Measurements from ENCODE around the gene ABHD8.

The ABHD8 gene

DNA sequence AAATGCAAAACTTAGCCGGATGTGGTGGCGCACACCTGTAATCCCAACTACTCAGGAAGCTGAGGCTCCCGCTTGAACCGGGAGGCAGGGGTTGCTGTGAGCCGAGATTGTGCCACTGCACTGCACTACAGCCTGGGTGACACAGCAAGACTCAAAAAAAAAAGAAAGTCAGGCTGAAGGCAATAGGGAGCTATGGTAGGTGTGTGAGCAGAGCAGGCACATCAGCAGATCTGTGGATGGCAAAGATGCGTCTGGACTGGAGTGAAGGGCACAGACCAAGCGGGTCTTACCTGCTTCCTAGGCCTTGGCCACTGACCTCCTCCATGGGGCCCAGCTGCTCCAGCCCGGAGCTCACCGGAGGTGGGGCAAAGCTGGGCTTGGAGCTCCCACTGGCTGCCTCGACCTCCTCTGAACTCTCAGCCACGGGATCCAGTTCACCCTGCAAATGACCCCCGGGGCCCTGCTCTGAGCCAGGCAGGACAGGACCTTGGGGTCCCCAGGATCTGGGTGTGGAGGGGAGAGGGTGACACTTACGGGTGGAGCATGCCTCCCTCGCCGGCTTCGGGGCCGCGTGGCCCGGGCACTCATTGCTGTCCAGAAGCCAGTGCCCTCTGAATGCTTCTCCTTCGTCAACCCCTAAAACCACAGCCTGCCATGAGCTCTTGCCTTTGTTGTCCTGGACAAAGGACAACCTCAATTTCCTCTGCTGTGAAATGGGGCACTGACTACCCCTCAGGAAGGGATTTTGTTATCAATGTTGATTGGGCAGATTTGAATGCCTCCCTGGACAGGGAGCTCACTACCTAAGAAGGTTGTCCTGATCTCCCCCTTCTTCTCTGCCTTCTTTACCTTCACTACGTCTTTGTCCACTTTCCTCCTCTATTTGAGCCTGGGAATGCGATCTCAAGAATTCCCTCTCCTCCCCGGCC is 39.2 kb downstream of the ABHD8 start:
- no peak for DNase-seq

- DNase-seq: no peak
Measured at GRCh38 chr19:17262557-17262956, 40.7 kb downstream of the ABHD8 start.

- peak; percentile 82 to 93 (median 88) for DNase-seq
Measured at GRCh38 chr19:17260842-17261325, 42.3 kb downstream of the ABHD8 start.

DNA sequence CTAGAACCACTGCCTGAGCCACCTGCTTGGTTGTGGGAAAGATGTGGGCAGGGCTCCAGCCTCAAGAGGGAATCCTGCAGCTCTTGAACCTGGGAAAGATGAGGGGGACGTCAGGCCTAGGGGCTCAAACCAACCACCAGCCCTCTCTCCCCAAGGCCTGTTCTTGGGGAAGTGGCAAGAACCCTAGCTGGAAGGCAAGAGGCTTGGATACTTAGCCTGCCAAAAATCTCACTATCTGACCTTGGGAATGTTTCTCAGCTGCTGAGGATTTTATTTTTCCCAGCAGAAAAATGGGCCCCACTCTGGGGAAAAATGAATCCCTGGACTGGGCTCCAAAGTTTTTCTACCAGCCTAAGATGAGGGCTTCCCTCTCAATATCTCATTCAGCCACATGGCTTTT is 43.3 kb downstream of the ABHD8 start:
- DNase-seq: no peak

DNA sequence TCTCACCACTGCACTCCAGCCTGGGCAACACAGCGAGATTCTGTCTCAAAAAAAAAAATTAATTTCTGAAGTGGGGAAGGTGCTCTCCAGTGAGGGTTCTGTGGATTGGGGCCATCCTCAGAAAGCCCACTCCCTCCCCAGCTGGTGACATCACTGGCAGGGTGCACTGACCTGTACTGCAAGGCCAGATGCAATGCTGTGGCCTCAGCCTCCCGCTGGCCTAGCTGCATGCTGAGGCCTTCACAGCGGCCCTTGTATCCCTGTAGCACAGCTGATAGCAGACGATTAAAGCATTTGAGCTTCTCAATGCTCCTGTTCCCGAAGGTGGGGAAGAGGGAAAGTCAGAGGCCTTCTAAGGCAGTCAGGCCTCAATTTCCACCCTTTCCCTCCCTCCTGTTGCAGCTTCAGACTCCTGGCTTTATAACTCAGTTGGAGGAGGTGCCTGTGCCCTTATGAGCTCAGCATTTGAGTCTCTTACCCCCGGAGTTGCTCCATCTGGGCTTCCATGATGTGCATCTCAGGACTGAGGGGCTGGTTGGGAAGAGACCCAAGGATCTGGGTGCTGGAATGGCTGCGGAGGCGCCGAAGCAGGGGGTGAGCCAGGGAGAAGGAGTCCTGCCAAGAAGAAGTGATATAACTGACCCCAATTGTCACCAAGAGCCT is 44.0 kb downstream of the ABHD8 start:
- no peak for DNase-seq

DNA sequence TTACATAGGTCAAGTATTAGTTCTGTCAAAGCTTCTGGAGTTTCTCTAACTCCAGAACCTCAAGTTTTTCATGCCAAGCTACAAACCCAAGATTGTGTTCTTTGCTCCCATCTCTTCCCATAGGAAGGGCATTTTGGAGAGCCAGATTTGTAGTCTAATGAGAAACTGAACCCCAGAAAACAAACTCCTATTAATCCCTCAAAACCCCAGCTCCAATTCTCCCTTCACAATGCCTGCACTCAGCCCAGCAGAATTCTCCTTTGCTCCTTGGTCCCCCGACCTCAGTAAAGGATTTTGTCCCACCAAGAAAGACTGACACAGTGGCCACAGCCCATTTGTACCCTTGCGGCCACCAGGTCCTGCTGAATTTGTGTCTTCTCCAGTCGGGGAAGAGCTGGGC is 47.1 kb downstream of the ABHD8 start:
- DNase-seq: no peak

DNA sequence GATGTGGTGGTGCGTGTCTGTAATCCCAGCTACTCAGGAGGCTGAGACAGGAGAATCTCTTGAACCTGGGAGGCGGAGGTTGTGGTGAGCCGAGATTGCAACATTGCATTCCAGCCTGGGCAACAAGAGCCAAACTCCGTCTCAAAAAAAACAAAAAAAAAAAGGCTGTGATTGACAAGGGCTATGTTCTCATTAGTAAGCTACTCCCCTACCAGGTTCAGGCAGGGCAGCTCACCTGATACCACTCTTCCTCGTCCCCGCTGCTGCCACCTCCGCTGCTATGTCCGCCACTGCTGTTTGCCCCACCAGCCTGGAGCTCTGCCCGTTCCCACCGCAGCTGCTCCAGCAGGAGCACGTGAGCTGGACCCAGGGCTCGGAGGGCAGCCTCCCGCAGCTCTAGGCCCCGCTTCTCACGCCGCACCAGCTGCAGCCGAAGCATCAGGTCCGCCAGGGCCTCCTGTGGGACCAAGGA is 48.0 kb downstream of the ABHD8 start:
- DNase-seq: no peak

DNA sequence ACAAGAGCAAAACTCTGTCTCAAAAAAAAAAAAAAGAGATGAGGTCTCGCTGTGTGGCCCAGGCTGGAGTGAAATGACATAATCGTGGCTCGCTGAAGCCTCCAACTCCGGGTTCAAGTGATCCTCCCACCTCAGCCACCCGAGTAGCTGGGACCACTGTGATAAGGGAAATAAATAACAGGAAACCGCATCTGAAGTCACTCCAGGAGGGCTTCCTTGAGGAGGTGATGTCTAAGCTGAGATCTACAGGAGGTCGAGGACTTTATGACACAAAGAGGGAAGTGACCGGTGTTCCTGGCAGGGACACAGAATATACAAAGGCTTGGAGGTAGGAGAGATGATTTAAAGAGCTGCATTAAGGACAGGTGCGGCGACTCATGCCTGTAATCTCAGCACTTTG is 48.6 kb downstream of the ABHD8 start:
- DNase-seq: no peak

DNA sequence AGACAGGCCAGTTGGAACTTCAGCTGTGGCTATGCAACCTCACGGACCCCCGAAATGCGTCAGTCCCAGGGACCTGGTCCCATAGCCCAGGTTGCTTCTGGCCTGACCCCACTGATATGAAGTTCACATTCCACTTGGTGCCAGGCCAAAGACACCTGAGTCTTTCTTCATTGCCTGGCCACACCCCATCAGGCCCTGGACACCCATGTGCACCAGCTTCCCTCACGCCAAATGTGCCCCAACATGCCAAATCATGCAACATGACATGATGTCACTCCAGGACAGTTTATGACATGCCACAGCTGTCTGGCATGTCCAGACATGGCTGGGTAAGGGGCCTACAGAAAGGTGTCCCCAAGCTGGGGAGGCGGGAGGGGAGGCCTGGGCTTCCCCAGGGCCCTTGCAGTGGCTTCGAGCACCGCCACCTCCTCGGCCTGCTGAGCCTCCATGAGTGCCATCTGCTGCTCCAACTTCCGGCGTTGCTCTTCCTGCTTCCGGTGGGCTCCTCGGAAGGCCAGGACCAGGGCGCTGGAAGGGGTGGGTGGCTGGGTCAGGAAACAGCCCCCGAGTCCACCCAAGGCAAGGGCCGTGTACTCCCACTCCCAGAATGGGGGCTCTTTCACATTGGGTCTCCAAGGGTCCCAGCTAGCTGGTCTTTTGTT is 53.2 kb downstream of the ABHD8 start:
- no peak for DNase-seq

DNA sequence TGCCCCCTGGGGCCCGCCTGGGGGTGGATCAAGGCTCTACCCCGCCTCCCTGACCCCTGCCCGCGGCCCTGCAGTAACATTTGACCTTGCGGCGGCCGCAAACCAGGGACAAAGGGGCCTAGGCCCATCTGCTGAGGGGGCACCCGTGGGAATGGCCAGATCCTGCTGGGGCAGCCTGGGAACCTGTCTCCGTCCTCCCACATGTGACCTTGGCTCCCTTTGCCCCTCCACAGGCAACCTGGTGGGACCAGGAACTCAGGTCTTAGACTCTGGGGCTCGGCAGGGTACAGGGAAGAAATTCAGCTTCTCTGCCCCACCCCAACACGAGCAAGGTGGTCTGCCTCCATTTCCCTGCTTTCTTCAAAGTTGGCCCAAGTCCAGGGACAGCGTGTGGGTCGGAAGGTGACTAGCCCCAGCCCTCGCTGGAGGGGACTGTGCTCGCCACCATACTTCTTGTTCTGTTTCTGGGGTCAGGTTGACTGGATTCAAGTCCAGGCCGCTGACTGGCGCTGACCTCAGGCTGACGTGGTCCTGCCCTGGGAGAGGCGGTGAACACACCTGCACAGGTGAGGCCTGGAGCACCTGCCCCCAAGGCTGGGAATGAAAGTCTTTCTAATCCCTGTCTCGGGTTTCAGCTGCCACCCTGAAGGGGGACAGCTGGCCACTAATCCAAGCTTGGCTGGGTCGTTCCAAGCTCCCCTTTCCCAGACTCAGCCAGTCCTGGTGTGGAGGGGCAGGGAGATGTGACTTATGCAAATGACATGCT is 55.0 kb downstream of the ABHD8 start:
- DNase-seq: no peak

DNA sequence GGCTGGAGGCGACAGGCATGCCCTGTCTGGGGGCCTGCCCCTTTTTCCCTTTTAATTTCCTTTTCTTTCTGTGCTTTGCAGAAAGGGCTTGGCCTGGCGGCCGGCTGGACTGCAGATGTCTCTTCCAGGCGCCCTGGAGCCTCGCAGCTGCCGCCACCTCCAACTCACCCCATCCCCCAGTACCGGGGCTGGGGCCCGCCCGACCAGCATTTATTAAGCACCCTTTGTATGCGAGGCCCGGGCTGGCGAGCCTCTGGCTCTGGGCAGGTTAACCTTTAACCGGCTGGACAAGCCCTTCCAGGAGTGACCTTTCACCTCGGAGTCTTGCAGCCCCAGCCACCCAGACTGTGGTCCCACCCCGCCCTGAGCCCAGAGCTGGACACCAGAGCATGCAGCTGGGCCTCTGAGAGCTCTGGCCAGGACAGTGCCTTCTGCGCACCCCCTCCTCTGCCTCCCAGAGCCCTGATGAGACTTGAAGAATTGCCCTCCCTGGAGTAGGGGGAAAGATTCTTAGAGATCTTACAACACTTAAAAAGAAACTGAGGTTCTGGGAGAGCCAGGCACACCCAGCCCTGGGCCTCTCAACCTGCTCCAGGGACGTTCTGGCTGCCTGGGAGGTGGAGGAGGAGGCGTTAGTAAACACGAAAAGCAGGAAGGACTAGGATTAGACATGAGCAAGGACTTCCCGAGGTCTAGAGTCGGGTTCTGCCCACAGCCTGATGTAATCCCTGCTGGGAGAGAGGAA is 56.4 kb downstream of the ABHD8 start:
- DNase-seq: peak; percentile 51 to 77 (median 70)

- DNase-seq: no peak
Measured at GRCh38 chr19:17245535-17245984, 57.7 kb downstream of the ABHD8 start, which contains the start of gene NR2F6. Gene NR2F6, minus strand, starts transcription at chr19:17245919. Its CDS starts 699 bp downstream, at chr19:17245220.

- peak in 3 of 4 experiments; percentile 35 to 74 (median 62) for DNase-seq
Measured at GRCh38 chr19:17244618-17245534, 58.3 kb downstream of the ABHD8 start.

DNA sequence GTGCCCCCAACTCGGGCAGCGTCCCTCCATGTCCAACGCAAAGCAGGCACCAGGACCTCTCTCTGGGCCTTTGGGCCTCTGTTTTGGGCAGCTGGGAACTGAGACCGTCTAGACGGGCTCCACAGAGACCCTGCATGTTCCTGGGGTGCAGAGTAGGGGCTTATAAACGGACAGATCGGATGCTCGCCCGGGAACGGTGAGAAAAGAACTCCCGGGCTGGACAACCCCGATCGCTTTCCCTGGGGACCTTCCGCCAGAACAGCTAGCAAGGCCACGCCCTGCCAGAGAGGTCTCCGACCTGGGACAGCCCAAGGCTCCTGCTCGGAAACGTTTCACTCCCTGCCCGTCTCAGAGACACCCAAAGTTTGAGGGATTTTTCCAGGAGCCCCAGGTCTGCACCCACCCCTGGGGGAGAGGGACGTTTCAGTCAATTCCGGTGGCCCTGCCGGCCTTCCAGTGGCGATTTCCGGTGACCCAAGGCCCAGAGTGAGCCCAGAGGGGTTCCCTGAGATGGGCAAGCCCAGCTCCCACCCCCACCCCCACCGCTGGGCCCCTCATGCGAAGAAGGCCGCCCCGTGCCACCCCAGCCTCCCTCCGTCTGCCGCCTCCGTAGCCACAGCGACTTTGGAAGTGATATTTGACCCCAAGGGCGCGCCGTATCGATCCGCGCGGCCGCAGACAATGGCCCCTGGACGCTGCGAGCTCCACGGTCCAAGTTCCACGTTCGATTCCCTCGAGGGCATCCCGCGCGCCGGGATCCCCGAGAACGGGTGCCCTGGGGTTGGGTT is 59.2 kb downstream of the ABHD8 start:
- DNase-seq: no peak

- no peak for DNase-seq
Measured at GRCh38 chr19:17243211-17243829, 59.9 kb downstream of the ABHD8 start.

DNA sequence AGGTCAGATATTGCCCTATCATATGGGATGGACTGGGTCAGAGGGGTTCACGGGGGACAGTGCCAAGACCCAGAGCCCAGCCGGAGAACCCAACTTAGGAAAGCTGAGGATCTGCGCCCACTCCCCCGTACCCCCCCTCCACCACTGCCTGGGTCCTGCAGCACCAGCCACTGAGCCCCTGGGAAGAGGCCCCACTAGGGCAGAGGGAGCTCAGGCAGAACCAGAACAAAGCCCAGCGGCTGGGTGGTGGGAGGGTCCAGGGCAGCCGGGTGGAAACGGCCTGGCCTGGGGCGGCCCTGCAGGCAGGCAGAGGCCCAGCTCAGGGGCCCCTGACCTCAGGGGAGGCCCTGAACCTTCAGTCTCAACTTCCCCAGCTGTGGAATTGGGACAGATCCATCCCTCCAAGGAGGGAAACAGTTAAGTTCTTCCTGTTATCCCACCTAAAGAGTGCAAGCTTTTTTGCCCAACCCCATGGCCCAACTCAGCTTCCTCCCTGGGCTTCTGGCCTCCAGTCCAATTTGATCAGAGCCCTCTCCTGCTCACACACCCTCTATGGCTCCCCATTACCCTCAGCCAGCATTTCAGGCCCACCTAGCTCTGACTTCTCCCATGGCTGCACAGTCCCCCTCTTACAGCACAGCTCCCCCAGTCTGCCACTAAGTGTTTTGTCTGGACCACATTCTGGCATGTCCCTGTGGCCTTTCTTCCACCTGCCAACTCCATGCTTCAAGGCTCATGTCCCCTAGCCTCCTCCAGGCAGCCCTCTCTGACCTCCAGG is 60.6 kb downstream of the ABHD8 start:
- DNase-seq: no peak

Measured in suppressor macrophage (primary cell).